Ishikawa (cell line): ENCODE measurements around the gene TNC.

Experiments used
- EP300 ChIP-seq: IDR thresholded peaks from 2 replicates; pipeline ENCODE4 v1.6.1; 2012; ENCODE audit warnings: borderline replicate concordance
- REST ChIP-seq: IDR thresholded peaks from 2 replicates; pipeline ENCODE4 v1.6.1; 2012; ENCODE audit warnings: low read depth, mild to moderate bottlenecking
- YY1 ChIP-seq: IDR thresholded peaks from 2 replicates; pipeline ENCODE4 v1.6.1; 2012; ENCODE audit warnings: low read depth
- ZBTB7A ChIP-seq: IDR thresholded peaks from 2 replicates; pipeline ENCODE4 v1.6.1; 2012; ENCODE audit warnings: low read depth

GRCh38 chr9:114981063-114981462 lies 136.9 kb downstream of the TNC start:
- TF ChIP-seq ZBTB7A (no peak), REST (no peak), YY1 (no peak), EP300 (no peak)
